Astrocyte of the spinal cord (primary cell): ENCODE data around the gene LRRC74B.
"Not testable (repeated sequence)": the region's sequence is repeated elsewhere in the genome, so short reads cannot be mapped to it uniquely, and the experiment has no call there.

Source experiments
- DNase-seq: peaks from one replicate; pipeline ENCODE4 v3.0.0; 2011; ENCODE audit warnings: low read depth, low spot score
- H3K4me3 ChIP-seq: 2 replicates; pipeline ENCODE4 v1.5.1; 2011; ENCODE audit warnings: low read depth, mild to moderate bottlenecking, low read length, moderate library complexity
- in situ Hi-C: cut with HindIII; loops from 2 replicates; pipeline ENCODE4 v1.10.0; 2017; ENCODE audit warnings: low sequenced_read_pairs
- TF ChIP-seq, protein P1 (sequence below): IDR thresholded peaks from 2 replicates; pipeline ENCODE4 v1.5.1; 2012; ENCODE audit warnings: low read depth, mild to moderate bottlenecking, low read length, inconsistent platforms

Gene LRRC74B

DNA sequence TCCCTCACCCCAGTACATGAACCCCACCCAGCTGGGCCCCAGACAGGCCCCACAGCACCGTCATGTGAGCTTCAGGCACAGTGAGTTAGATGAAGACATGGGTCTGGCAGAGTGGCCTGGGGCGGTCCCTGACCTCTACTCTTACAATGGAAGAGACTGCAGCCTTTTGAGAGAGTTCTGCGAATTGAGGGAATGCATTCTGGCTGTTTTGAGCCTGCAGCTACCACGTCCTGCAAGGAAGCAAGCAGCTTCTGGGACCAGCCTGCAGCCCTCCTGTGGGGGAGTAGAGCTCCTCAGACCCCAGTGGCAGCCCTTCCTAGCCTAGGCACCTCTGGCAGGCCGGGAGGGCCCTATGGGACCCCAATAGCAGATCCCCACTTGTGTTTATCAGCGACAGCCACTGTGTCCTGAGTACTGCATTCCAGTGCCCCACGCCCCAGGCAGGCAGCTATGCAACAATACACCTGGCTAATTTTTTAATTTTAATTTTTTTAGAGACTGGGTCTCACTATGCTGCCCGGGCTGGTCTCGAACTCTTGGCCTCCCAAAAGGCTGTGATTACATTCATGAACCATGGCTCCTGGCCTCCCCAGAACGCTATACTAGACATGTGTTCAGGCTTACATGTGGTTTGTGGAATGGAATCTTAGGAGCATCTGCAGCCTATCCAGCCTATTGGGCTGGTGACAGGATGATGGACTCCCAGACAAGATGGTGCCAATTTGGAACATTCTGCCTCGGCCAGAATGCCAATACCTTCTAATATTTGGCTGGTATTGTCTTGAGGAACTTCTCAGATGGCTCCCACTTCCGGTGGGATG lies 12.7 kb upstream of the LRRC74B start:
- DNase-seq, result no peak
- H3K4me3 ChIP-seq, result no peak overlapping the region
- TF ChIP-seq, protein P1, sequence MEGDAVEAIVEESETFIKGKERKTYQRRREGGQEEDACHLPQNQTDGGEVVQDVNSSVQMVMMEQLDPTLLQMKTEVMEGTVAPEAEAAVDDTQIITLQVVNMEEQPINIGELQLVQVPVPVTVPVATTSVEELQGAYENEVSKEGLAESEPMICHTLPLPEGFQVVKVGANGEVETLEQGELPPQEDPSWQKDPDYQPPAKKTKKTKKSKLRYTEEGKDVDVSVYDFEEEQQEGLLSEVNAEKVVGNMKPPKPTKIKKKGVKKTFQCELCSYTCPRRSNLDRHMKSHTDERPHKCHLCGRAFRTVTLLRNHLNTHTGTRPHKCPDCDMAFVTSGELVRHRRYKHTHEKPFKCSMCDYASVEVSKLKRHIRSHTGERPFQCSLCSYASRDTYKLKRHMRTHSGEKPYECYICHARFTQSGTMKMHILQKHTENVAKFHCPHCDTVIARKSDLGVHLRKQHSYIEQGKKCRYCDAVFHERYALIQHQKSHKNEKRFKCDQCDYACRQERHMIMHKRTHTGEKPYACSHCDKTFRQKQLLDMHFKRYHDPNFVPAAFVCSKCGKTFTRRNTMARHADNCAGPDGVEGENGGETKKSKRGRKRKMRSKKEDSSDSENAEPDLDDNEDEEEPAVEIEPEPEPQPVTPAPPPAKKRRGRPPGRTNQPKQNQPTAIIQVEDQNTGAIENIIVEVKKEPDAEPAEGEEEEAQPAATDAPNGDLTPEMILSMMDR, result no peak
- in situ Hi-C loops, result no loop called here

GRCh38 chr22:21033895-21034294 lies 11.9 kb upstream of the LRRC74B start:
- DNase-seq, result no peak
- no peak overlapping the region for H3K4me3 ChIP-seq
- in situ Hi-C loops, result no loop called here
- TF ChIP-seq, protein P1, result no peak

DNA sequence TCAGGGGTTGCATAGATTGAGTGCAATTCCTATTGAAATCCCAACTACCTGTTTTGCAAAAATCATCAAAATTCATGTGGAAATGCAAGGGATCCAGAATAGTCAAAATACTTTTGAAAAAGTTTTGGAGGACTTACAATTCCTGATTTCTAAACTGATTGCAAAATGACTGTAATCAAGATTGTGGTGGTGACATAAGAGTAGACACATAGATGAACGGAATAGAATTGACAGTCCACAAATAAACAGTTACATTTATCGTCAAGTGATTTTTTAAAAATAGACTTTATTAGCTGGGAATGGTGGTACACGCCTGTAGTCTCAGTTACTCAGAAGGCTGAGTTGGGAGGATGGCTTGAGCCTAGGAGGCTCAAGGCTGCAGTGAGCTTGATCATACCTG lies 10.8 kb upstream of the LRRC74B start:
- in situ Hi-C loops, result no loop called here
- TF ChIP-seq, protein P1, result no peak
- no peak overlapping the region for H3K4me3 ChIP-seq
- DNase-seq, result no peak

GRCh38 chr22:21038405-21038804 lies 7.3 kb upstream of the LRRC74B start:
- in situ Hi-C loops, result no loop called here
- TF ChIP-seq, protein P1, result no peak
- peak; percentile 23 for DNase-seq
- H3K4me3 ChIP-seq, result no peak overlapping the region

DNA sequence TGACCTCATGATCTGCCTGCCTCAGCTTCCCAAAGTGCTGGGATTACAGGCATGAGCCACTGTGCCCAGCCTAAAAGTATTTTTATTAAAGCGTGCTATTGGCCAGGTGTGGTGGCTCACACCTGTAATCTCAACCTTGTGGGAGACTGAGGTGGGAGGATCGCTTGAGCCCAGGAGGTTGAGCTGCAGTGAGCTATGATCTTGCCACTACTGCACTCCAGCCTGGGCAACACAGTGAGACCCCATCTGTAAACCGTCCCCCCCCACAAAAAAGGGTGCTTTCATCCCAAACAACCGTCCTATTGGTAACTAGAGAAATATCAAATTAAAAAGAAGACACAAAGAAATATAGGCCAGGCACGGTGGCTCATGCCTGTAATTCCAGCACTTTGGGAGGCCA lies 6.6 kb upstream of the LRRC74B start:
- DNase-seq, in situ Hi-C loops, H3K4me3 ChIP-seq: not testable (repeated sequence)

DNA sequence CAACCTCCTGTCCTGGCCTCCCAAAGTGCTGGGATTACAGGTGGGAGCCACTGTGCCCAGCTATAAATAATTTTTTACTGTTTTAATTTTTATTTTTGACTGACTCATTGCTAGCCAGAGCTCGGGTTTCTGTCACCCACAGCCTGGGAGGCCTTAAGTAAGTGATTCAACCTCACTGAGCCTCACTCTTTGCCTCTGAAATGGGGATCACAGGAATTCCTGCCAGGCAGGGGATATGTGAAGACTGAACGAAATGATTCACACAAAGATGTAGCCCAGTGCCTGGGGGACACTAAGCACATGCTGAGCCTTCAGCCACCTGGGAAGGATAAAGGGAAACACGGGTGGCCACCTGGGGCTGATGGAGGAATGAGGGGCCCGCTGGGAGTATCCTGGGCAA lies 3.8 kb upstream of the LRRC74B start:
- TF ChIP-seq, protein P1, result no peak
- in situ Hi-C loops, result no loop called here
- H3K4me3 ChIP-seq, result no peak overlapping the region
- peak; percentile 65 for DNase-seq

DNA sequence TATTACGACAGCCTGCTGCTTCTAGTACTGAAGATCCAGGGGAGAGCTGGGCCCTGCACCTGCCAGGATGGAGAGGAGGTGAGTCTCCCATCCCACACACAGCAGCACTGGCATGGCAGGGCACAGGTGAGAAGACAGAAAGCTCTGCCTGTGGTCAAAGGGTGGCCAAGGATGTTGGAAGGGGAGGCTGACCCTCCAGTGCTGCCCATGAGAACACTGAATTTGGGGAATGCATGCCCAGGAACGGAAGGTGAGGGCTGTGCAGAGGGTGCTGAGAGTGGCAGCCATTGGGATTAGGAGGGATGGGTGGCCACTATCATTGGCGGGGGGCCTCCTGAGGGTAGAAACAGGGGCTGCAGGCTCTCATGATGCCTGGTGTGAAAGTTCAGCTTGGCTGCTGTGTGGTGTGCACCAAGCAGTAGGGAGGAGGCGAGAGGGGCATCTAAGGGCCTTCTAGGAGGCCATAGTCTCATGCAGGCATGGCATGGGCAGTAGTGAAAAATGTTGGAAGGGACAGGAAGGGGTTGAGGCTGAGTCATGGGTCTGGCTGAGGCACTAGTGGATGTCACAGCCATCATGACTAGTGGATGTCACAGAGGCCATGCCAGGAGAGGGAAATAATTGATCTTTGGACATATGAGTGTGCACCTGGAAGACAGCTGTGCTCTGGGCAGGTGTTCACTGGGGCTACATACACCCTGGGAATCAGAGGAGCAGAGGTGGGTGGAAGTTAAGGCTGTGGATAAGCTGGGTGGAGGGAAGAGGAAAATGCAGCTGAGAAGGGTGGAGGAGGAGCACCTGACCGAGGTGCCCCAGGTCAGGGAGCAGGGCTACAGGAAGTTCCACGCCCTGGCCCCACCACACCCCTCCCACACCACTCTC lies 2.5 kb upstream of the LRRC74B start:
- DNase-seq, result no peak
- TF ChIP-seq, protein P1, result no peak
- in situ Hi-C loops, result no loop called here
- H3K4me3 ChIP-seq, result no peak overlapping the region
